GM19468 (cell line): Measurements from ENCODE around the gene AIF1.

ENCODE experiments used
- ATAC-seq: cut with Tn5 transposase; IDR thresholded peaks from one replicate; pipeline ENCODE4 v1.9.1; 2021; ENCODE audit warnings: mild to moderate bottlenecking, moderate library complexity, moderate number of reproducible peaks; ENCODE audit not compliant: unreplicated experiment; ENCODE audit errors: extremely low read depth

The AIF1 gene

DNA sequence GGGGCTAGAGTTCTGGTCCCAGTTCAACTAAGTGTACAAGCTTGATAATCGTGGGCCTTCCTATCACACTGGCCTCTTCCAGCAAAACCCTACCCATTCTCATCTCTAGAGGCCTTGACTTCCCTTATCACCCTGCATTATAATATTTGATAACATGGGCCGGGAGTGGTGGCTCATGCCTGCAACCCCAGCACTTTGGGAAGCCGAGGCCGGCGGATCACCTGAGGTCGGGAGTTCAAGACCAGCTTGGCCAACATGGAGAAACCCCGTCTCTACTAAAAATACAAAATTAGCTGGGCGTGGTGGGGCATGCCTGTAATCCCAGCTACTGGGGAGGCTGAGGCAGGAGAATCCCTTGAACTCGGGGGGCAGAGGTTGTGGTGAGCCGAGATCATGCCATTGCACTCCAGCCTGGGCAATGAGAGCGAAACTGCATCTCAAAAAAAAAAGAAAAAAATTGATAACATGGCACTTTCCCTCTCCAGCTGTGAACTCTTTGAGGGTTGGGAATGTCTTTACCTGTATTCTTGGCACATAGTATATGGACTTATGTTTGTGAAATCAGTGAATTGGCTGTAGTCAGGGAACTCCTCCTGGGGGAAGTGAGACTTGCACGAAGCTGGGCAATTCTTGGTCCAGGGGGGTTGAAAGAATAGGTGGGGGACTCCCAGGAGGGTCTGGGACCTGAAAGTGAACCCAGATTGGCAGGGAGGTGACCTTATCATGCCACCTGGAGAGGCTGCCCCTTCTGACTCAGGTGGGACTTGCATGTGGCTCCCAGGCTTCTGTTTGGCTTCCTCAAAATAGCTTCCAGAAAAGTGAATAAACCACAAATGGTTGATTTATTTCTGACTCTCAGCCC lies 46.5 kb downstream of the AIF1 start:
- no peak for ATAC-seq

GRCh38 chr6:31662124-31662723 lies 47.2 kb downstream of the AIF1 start:
- no peak for ATAC-seq

- no peak for ATAC-seq
Measured at GRCh38 chr6:31663126-31663960, 48.3 kb downstream of the AIF1 start.

DNA sequence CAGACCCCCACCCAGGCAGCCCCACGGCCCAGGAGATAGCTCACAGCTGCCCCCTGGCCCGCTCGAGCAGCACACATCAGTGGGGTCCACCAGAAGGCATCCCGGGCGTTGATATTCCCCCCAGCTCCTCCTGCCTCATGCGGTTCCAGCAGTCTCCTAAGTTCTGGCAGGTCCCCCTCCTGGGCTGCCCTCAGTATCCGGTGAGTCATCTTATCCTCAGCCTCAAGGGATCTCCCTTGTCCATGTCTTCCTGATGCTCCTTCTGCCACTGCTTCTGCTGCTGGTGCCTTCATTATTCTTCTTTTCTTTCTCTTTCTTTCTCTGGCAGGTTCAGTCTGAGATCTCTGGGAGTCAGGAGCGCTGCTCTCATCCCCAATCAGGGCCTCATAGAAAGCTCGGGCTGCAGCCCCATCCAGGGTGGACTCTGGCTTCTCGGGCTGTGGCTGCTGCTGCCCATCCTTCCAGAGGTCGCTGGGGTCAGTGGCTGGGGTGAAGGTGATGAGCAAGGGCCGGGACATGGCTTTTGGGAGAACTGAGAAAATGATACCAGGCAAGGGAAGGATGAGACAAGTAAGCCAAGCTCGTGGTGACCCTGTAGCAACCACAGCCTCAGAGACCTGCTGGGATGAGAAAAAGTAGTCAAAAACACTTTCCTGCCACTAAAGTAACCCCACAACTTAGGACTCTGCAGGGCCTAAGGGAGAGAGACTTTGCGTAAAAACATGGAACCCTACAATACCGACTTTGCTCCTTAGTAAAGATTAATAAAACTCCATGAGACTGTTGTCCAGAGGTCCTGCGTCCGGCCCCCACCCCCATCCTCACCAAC lies 49.1 kb downstream of the AIF1 start:
- ATAC-seq = no peak

- ATAC-seq = no peak
Measured at GRCh38 chr6:31664790-31665500, 49.9 kb downstream of the AIF1 start, which contains the start of gene GPANK1. GPANK1 (minus strand) TSS chr6:31664997; CDS start chr6:31664478, 519 bp downstream.

- ATAC-seq = peak; percentile 78
Measured at GRCh38 chr6:31665501-31666336, 50.7 kb downstream of the AIF1 start, which contains the start of gene CSNK2B. CSNK2B (plus strand) TSS chr6:31666080; CDS start chr6:31666832, 752 bp downstream.

DNA sequence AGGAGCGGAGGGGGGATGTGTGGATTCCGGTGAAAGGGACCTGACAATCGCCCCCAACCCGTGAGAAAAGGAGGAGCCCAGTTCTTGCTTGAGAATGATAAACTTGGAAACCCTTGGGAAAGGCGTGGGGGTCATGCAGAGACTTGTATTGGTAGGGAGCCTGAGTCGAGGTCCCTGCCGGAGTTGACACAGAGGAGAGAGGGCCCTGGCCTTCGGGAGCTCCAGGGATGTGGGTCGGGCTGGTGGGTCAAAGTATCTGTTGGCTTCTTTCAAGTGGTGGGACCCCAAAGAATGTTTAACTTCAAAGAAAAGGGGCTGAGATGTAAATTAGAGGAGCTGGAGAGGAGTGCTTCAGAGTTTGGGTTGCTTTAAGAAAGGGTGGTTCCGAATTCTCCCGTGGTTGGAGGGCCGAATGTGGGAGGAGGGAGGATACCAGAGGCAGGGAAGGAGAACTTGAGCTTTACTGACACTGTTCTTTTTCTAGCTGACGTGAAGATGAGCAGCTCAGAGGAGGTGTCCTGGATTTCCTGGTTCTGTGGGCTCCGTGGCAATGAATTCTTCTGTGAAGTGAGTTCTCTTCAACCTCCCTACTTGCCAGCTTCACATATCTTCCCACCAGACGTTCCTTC lies 51.4 kb downstream of the AIF1 start:
- no peak for ATAC-seq
